ENCODE data around the gene ADARB2. TPM values are rescaled to one million over a fixed set of nuclear protein-coding genes. Genes with fewer than 3 reads are reported as not detected.
A peak's percentile ranks its signal among the peaks of the same experiment; 100 is the strongest.

The ADARB2 gene
- total RNA-seq, 2 donors from 2014 or later, result 1.1 to 1.8 TPM

GRCh38 chr10:1673568-1674345 is 63.6 kb downstream of the ADARB2 start:
- Histone ChIP-seq H3K9ac (ENCODE audit: extremely low read depth, low read length, poor library complexity, severe bottlenecking) (no peak overlapping the region), H3K36me3 (ENCODE audit: control insufficient read depth, insufficient read depth, low read length) (no peaks in the 10 kb centered on the region), H3K27me3 (ENCODE audit: control insufficient read depth, insufficient read depth, low read length, poor library complexity, severe bottlenecking) (no peaks in the 10 kb centered on the region), H3K9me3 (ENCODE audit: control insufficient read depth, low read length) (no peaks in the 10 kb centered on the region), H3K4me1 (ENCODE audit: control insufficient read depth, insufficient read depth, low read length) (no peaks in the 10 kb centered on the region), H3K27ac (ENCODE audit: low read depth, low read length) (no peak overlapping the region), H3K4me3 (ENCODE audit: low read length) (no peak overlapping the region)
- Mint-ChIP-seq H3K4me3 (no peak overlapping the region), H3K27me3 (ENCODE audit: insufficient read depth) (peaks cover 2% of the 10 kb centered on the region), H3K36me3 (ENCODE audit: low read depth) (no peaks in the 10 kb centered on the region), H3K27ac (no peak overlapping the region), H3K9me3 (no peaks in the 10 kb centered on the region), H3K4me1 (no peaks in the 10 kb centered on the region)
- no peak for TF ChIP-seq CTCF (conservative IDR thresholded peaks at IDR 0.05)
- DNase-seq, result no peak
- 93 to 98% methylated on average over 11 to 21 of the region's 21 CpGs for WGBS, 2 experiments (ENCODE audit: insufficient coverage in 1 of 2, insufficient read length in 1 of 2)

GRCh38 chr10:1672001-1672781 is 65.1 kb downstream of the ADARB2 start:
- H3K27ac ChIP-seq (ENCODE audit: low read depth, low read length), result no peak overlapping the region
- H3K27me3 ChIP-seq (ENCODE audit: control insufficient read depth, insufficient read depth, low read length, poor library complexity, severe bottlenecking), result no peaks in the 10 kb centered on the region
- no peaks in the 10 kb centered on the region for H3K4me1 Mint-ChIP-seq
- H3K4me1 ChIP-seq (ENCODE audit: control insufficient read depth, insufficient read depth, low read length), result no peaks in the 10 kb centered on the region
- H3K4me3 ChIP-seq (ENCODE audit: low read length), result no peak overlapping the region
- H3K9me3 ChIP-seq (ENCODE audit: control insufficient read depth, low read length), result no peaks in the 10 kb centered on the region
- no peak for TF ChIP-seq CTCF (conservative IDR thresholded peaks at IDR 0.05)
- peak; percentile 32 for DNase-seq
- H3K4me3 Mint-ChIP-seq, result no peak overlapping the region
- no peaks in the 10 kb centered on the region for H3K36me3 ChIP-seq (ENCODE audit: control insufficient read depth, insufficient read depth, low read length)
- H3K36me3 Mint-ChIP-seq (ENCODE audit: low read depth), result no peaks in the 10 kb centered on the region
- no peak overlapping the region for H3K27ac Mint-ChIP-seq
- 92 to 93% methylated on average over 25 to 37 of the region's 37 CpGs for WGBS, 2 experiments (ENCODE audit: insufficient coverage in 1 of 2, insufficient read length in 1 of 2)
- H3K9me3 Mint-ChIP-seq, result no peaks in the 10 kb centered on the region
- peaks cover 2% of the 10 kb centered on the region for H3K27me3 Mint-ChIP-seq (ENCODE audit: insufficient read depth)
- H3K9ac ChIP-seq (ENCODE audit: extremely low read depth, low read length, poor library complexity, severe bottlenecking), result no peak overlapping the region

GRCh38 chr10:1671366-1672000 is 65.8 kb downstream of the ADARB2 start:
- no peak for DNase-seq
- no peak for TF ChIP-seq CTCF (conservative IDR thresholded peaks at IDR 0.05)
- no peaks in the 10 kb centered on the region for H3K36me3 Mint-ChIP-seq (ENCODE audit: low read depth)
- no peaks in the 10 kb centered on the region for H3K9me3 Mint-ChIP-seq
- H3K27me3 ChIP-seq (ENCODE audit: control insufficient read depth, insufficient read depth, low read length, poor library complexity, severe bottlenecking), result no peaks in the 10 kb centered on the region
- no peak overlapping the region for H3K27ac ChIP-seq (ENCODE audit: low read depth, low read length)
- H3K4me3 Mint-ChIP-seq, result no peak overlapping the region
- H3K9ac ChIP-seq (ENCODE audit: extremely low read depth, low read length, poor library complexity, severe bottlenecking), result no peak overlapping the region
- no peaks in the 10 kb centered on the region for H3K36me3 ChIP-seq (ENCODE audit: control insufficient read depth, insufficient read depth, low read length)
- no peak overlapping the region for H3K4me3 ChIP-seq (ENCODE audit: low read length)
- H3K4me1 Mint-ChIP-seq, result no peaks in the 10 kb centered on the region
- peaks cover 2% of the 10 kb centered on the region for H3K27me3 Mint-ChIP-seq (ENCODE audit: insufficient read depth)
- 96% methylated on average over 17 to 20 of the region's 20 CpGs for WGBS, 2 experiments (ENCODE audit: insufficient coverage in 1 of 2, insufficient read length in 1 of 2)
- H3K27ac Mint-ChIP-seq, result no peak overlapping the region
- H3K9me3 ChIP-seq (ENCODE audit: control insufficient read depth, low read length), result no peaks in the 10 kb centered on the region
- H3K4me1 ChIP-seq (ENCODE audit: control insufficient read depth, insufficient read depth, low read length), result no peaks in the 10 kb centered on the region
